Liver (tissue), 9 donors: ENCODE data around the gene PRDM5. TPM values are rescaled to one million over a fixed set of nuclear protein-coding genes. Genes with fewer than 3 reads are reported as not detected.

Experiments used
- DNase-seq: peaks from one replicate; pipeline ENCODE4 v3.0.0-alpha.2; 2017; ENCODE audit warnings: low spot score
- H3K27ac ChIP-seq, 2 donors: one replicate each; pipeline ENCODE4 v1.7.0; 2013; ENCODE audit warnings: inconsistent platforms in 2 of 2, low read length in 2 of 2, control low read depth in 1 of 2, low read depth in 1 of 2, mild to moderate bottlenecking in 1 of 2
- H3K27me3 ChIP-seq, 4 donors: one replicate each; pipeline versions ENCODE4 v1.6.1 to v1.7.0; 2013; ENCODE audit warnings: low read length in 3 of 4, inconsistent platforms in 1 of 4, mild to moderate bottlenecking in 1 of 4, moderate library complexity in 1 of 4; ENCODE audit not compliant: control insufficient read depth in 4 of 4, insufficient read depth in 4 of 4
- H3K36me3 ChIP-seq, 4 donors: one replicate each; pipeline versions ENCODE4 v1.6.1 to v1.7.0; 2013; ENCODE audit warnings: low read length in 3 of 4, mild to moderate bottlenecking in 3 of 4, low read depth in 1 of 4, moderate library complexity in 1 of 4; ENCODE audit not compliant: control insufficient read depth in 4 of 4, insufficient read depth in 3 of 4
- H3K4me1 ChIP-seq, 4 donors: one replicate each; pipeline versions ENCODE4 v1.6.1 to v1.7.0; 2013; ENCODE audit warnings: low read length in 3 of 4, mild to moderate bottlenecking in 3 of 4, moderate library complexity in 1 of 4; ENCODE audit not compliant: control insufficient read depth in 4 of 4, insufficient read depth in 4 of 4
- H3K4me3 ChIP-seq, 3 donors: one replicate each; pipeline versions ENCODE4 v1.6.1 to v1.7.0; 2013; ENCODE audit warnings: low read length in 3 of 3, control low read depth in 1 of 3, low read depth in 1 of 3, mild to moderate bottlenecking in 1 of 3
- H3K9ac ChIP-seq, 2 donors: one replicate each; pipeline ENCODE4 v1.7.0; 2013; ENCODE audit warnings: low read length in 2 of 2, mild to moderate bottlenecking in 2 of 2, moderate library complexity in 2 of 2, control low read depth in 1 of 2, low read depth in 1 of 2
- H3K9me3 ChIP-seq, 4 donors: one replicate each; pipeline versions ENCODE4 v1.6.1 to v1.7.0; 2013; ENCODE audit warnings: low read length in 3 of 4; ENCODE audit not compliant: control insufficient read depth in 4 of 4
- ATF3 ChIP-seq: IDR thresholded peaks from 2 replicates; pipeline ENCODE4 v1.6.1; 2016; ENCODE audit warnings: antibody characterized with exemption
- CTCF ChIP-seq: fragments of 150-350 bp; IDR thresholded peaks from 2 replicates; pipeline ENCODE4 v1.5.1; 2017; ENCODE audit warnings: improper control_type of control experiment, low read depth, low read length; ENCODE audit not compliant: missing input control
- EGR1 ChIP-seq, 2 donors: IDR thresholded peaks; 2 replicates each; pipeline ENCODE4 v1.6.1; 2016 to 2018; ENCODE audit warnings: antibody characterized with exemption in 2 of 2, low read depth in 2 of 2
- FOXA1 ChIP-seq: IDR thresholded peaks from 2 replicates; pipeline ENCODE4 v1.6.1; 2016; ENCODE audit warnings: antibody characterized with exemption
- FOXA2 ChIP-seq: IDR thresholded peaks from 2 replicates; pipeline ENCODE4 v1.6.1; 2016; ENCODE audit warnings: antibody characterized with exemption
- GABPA ChIP-seq, 2 donors: IDR thresholded peaks in 1 of 2; conservative IDR thresholded peaks in 1 of 2; 2 replicates each; pipeline ENCODE4 v1.6.1; 2016; ENCODE audit warnings: antibody characterized with exemption in 2 of 2, mild to moderate bottlenecking in 1 of 2, moderate library complexity in 1 of 2
- HNF4A ChIP-seq, 2 donors: conservative IDR thresholded peaks; 2 replicates each; pipeline ENCODE4 v1.6.1; 2016; ENCODE audit warnings: antibody characterized with exemption in 2 of 2, mild to moderate bottlenecking in 2 of 2
- HNF4G ChIP-seq: IDR thresholded peaks from 2 replicates; pipeline ENCODE4 v1.6.1; 2016; ENCODE audit warnings: antibody characterized with exemption
- JUND ChIP-seq, 2 donors: IDR thresholded peaks; 2 replicates each; pipeline ENCODE4 v1.6.1; 2016; ENCODE audit warnings: antibody characterized with exemption in 2 of 2
- MAX ChIP-seq: IDR thresholded peaks from 2 replicates; pipeline ENCODE4 v1.6.1; 2016; ENCODE audit warnings: antibody characterized with exemption
- NR2F2 ChIP-seq: IDR thresholded peaks from 2 replicates; pipeline ENCODE4 v1.6.1; 2016; ENCODE audit warnings: antibody characterized with exemption
- RAD21 ChIP-seq, 2 donors: IDR thresholded peaks; 2 replicates each; pipeline ENCODE4 v1.6.1; 2016; ENCODE audit warnings: antibody characterized with exemption in 2 of 2, mild to moderate bottlenecking in 2 of 2
- REST ChIP-seq: IDR thresholded peaks from 2 replicates; pipeline ENCODE4 v1.6.1; 2016; ENCODE audit warnings: antibody characterized with exemption, mild to moderate bottlenecking
- RXRA ChIP-seq, 2 donors: IDR thresholded peaks; 2 replicates each; pipeline ENCODE4 v1.6.1; 2017 to 2018; ENCODE audit warnings: antibody characterized with exemption in 2 of 2, mild to moderate bottlenecking in 1 of 2
- SP1 ChIP-seq: IDR thresholded peaks from 2 replicates; pipeline ENCODE4 v1.6.1; 2018; ENCODE audit warnings: antibody characterized with exemption, mild to moderate bottlenecking
- TAF1 ChIP-seq: conservative IDR thresholded peaks from 2 replicates; pipeline ENCODE4 v1.6.1; 2016; ENCODE audit warnings: antibody characterized with exemption, mild to moderate bottlenecking
- YY1 ChIP-seq: IDR thresholded peaks from 2 replicates; pipeline ENCODE4 v1.6.1; 2016; ENCODE audit warnings: antibody characterized with exemption, mild to moderate bottlenecking
- ZBTB33 ChIP-seq: IDR thresholded peaks from 2 replicates; pipeline ENCODE4 v1.6.1; 2016; ENCODE audit warnings: antibody characterized with exemption
- WGBS: extraction: QIAGEN DNeasy Blood & Tissue Kit; methylation state at CpG from one replicate; pipeline ENCODE4 v1.1.7; 2013; 5-methylcytosine and 5-hydroxymethylcytosine counted together
- polyA plus RNA-seq, 2 donors: library from polyadenylated mRNA; stranded (reverse) in 1 of 2; unstranded in 1 of 2; fragments of 200-250 nt in 1 of 2; fragments of >200 nt in 1 of 2; fragmentation: Nextera tagmentation in 1 of 2; extraction: Ambion mirVana in 1 of 2; gene quantifications; one replicate each; pipeline versions ENCODE4 v1.2.1 to v1.2.3, GENCODE V29; 2013 to 2015
- total RNA-seq, 2 donors: library from RNA; depleted of rRNA; stranded (reverse); fragments of >200 nt; gene quantifications; one replicate each; pipeline ENCODE4 v1.2.3, GENCODE V29; 2014
- donor health status: healthy.
- donor health status: healthy.
- donor health status: healthy.
- donor health status: healthy.
- donor health status: healthy.

The PRDM5 gene
- total and polyA plus RNA-seq, 4 donors, result 0.17 to 4.0 (median 1.1) TPM

- no peak overlapping the region for H3K4me3 ChIP-seq
- peaks cover 0 to 6% (median 1%) of the 10 kb centered on the region in 4 donors for H3K9me3 ChIP-seq
- no peaks in the 10 kb centered on the region for H3K27me3 ChIP-seq
- 97% methylated on average over 2 of the region's 2 CpGs for WGBS
- H3K36me3 ChIP-seq, result no peaks in the 10 kb centered on the region
- H3K9ac ChIP-seq, result no peak overlapping the region
- no peak for TF ChIP-seq YY1
- TF ChIP-seq FOXA2, result no peak
- TF ChIP-seq FOXA1, result no peak
- no peak for TF ChIP-seq RXRA (IDR thresholded peaks at IDR 0.05)
- no peak for TF ChIP-seq GABPA (IDR thresholded peaks at IDR 0.05 in 1 of 2, conservative IDR thresholded peaks at IDR 0.05 in 1 of 2)
- no peak for TF ChIP-seq TAF1
- no peak for TF ChIP-seq NR2F2
- TF ChIP-seq EGR1 (IDR thresholded peaks at IDR 0.05; ENCODE audit: low read depth in 2 of 2), result no peak
- no peak for TF ChIP-seq SP1
- no peak for TF ChIP-seq ATF3
- TF ChIP-seq REST, result no peak
- no peak for TF ChIP-seq RAD21 (IDR thresholded peaks at IDR 0.05)
- TF ChIP-seq ZBTB33, result no peak
- TF ChIP-seq MAX, result no peak
- TF ChIP-seq HNF4A (conservative IDR thresholded peaks at IDR 0.05), result no peak
- TF ChIP-seq CTCF, result no peak
- no peak for TF ChIP-seq HNF4G
- no peak for TF ChIP-seq JUND (IDR thresholded peaks at IDR 0.05)
- no peak for DNase-seq
- H3K27ac ChIP-seq, result no peak overlapping the region
- no peaks in the 10 kb centered on the region for H3K4me1 ChIP-seq
Measured at GRCh38 chr4:120881351-120881750, 41.2 kb downstream of the PRDM5 start.
